Gastrocnemius medialis (tissue), 4 donors: ENCODE data around the gene SLC9A5. TPM values are rescaled to one million over a fixed set of nuclear protein-coding genes. Genes with fewer than 3 reads are reported as not detected.
A peak's percentile ranks its signal among the peaks of the same experiment; 100 is the strongest.

Experiments
- ATAC-seq, 2 donors: fragments of 150-250 bp; one replicate each; pipeline ENCODE4 v1.9.1; 2016
- DNase-seq, 2 donors: peaks; one replicate each; pipeline ENCODE4 v3.0.0-alpha.2; 2019
- H3K27ac ChIP-seq, 4 donors: fragments of 200-600 bp; sonication (generic); 1 replicate in 1 of 4; 2 replicates in 3 of 4; pipeline ENCODE4 v1.5.1; 2016 to 2018; ENCODE audit warnings: mild to moderate bottlenecking in 2 of 4, moderate library complexity in 1 of 4
- H3K27me3 ChIP-seq, 3 donors: fragments of 200-600 bp; sonication (generic) in 2 of 3; 1 replicate in 1 of 3; 2 replicates in 2 of 3; pipeline versions ENCODE4 v1.5.1 to v1.6.0; 2016 to 2019; ENCODE audit warnings: mild to moderate bottlenecking in 1 of 3, moderate library complexity in 1 of 3
- H3K36me3 ChIP-seq, 2 donors: fragments of 200-600 bp; sonication (generic) in 1 of 2; one replicate each; pipeline ENCODE4 v1.5.1; 2017 to 2018
- H3K4me1 ChIP-seq, 2 donors: fragments of 200-600 bp; sonication (generic) in 1 of 2; one replicate each; pipeline ENCODE4 v1.5.1; 2016 to 2017; ENCODE audit warnings: mild to moderate bottlenecking in 2 of 2
- H3K4me3 ChIP-seq, 4 donors: fragments of 200-600 bp; sonication (generic) in 3 of 4; 1 replicate in 1 of 4; 2 replicates in 3 of 4; pipeline ENCODE4 v1.5.1; 2016 to 2019; ENCODE audit warnings: mild to moderate bottlenecking in 2 of 4
- H3K9me3 ChIP-seq, 3 donors: fragments of 200-600 bp; sonication (generic) in 2 of 3; 1 replicate in 1 of 3; 2 replicates in 2 of 3; pipeline ENCODE4 v1.5.1; 2016 to 2019
- CTCF ChIP-seq, 5 experiments: fragments of 450-650 bp in 3 of 5; fragments of 200-600 bp in 2 of 5; sonication (generic) in 2 of 5; IDR thresholded peaks in 4 of 5; conservative IDR thresholded peaks in 1 of 5; 1 replicate in 4 of 5; 2 replicates in 1 of 5; pipeline ENCODE4 v1.5.1; 2016 to 2019; ENCODE audit warnings: antibody characterized with exemption in 5 of 5, mild to moderate bottlenecking in 3 of 5, moderate library complexity in 3 of 5
- POLR2A ChIP-seq, 2 donors: fragments of 450-650 bp; IDR thresholded peaks; one replicate each; pipeline ENCODE4 v1.6.1; 2017; ENCODE audit warnings: antibody characterized with exemption in 2 of 2, mild to moderate bottlenecking in 2 of 2, moderate library complexity in 2 of 2
- in situ Hi-C, 4 donors: fragments of 200-750 bp; cut with MboI; loops; one replicate each; pipeline versions ENCODE4 v1.15.0 to v1.8.0; 2017; ENCODE audit warnings: low sequenced_read_pairs in 4 of 4
- intact Hi-C: fragments of 100-400 bp; cut with DNase I; formaldehyde crosslinking; loops from one replicate; pipeline ENCODE4 v1.15.1; 2023; ENCODE audit warnings: low total_unique reads
- total RNA-seq, 4 donors: library from RNA; depleted of rRNA; stranded (reverse); fragments of >200 nt; gene quantifications; one replicate each; pipeline versions ENCODE4 v1.1.0 to v1.2.3, GENCODE V29; 2016

The SLC9A5 gene
- total RNA-seq, 4 donors from 2014 or later: 0.61 to 2.0 (median 1.2) TPM

GRCh38 chr16:67280090-67281015, 31.6 kb downstream of the SLC9A5 start:
- in situ Hi-C loops: no loop called here
- Histone ChIP-seq H3K4me1 (no peaks in the 10 kb centered on the region), H3K9me3 (no peaks in the 10 kb centered on the region), H3K27me3 (no peaks in the 10 kb centered on the region), H3K4me3 (peak overlapping the region in 1 of 4 donors; percentile 29), H3K27ac (no peak overlapping the region), H3K36me3 (no peaks in the 10 kb centered on the region)
- intact Hi-C loops: no loop called here
- ATAC-seq (no peak), DNase-seq (no peak)
- TF ChIP-seq CTCF (IDR thresholded peaks at IDR 0.05 in 4 of 5, conservative IDR thresholded peaks at IDR 0.05 in 1 of 5) (no peak), POLR2A (IDR thresholded peaks at IDR 0.05) (no peak)

GRCh38 chr16:67281536-67282446, 33.0 kb downstream of the SLC9A5 start:
- Histone ChIP-seq H3K27me3 (no peaks in the 10 kb centered on the region), H3K27ac (no peak overlapping the region), H3K9me3 (no peaks in the 10 kb centered on the region), H3K4me3 (no peak overlapping the region), H3K4me1 (no peaks in the 10 kb centered on the region), H3K36me3 (no peaks in the 10 kb centered on the region)
- intact Hi-C loops: no loop called here
- in situ Hi-C loops: no loop called here
- no peak for DNase-seq
- ATAC-seq: no peak
- TF ChIP-seq CTCF (IDR thresholded peaks at IDR 0.05 in 4 of 5, conservative IDR thresholded peaks at IDR 0.05 in 1 of 5) (no peak), POLR2A (IDR thresholded peaks at IDR 0.05) (no peak)

GRCh38 chr16:67282447-67282805, 33.6 kb downstream of the SLC9A5 start:
- Histone ChIP-seq H3K27ac (no peak overlapping the region), H3K27me3 (no peaks in the 10 kb centered on the region), H3K4me3 (no peak overlapping the region), H3K4me1 (no peaks in the 10 kb centered on the region), H3K36me3 (no peaks in the 10 kb centered on the region), H3K9me3 (no peaks in the 10 kb centered on the region)
- DNase-seq (no peak), ATAC-seq (no peak)
- in situ Hi-C loops: no loop called here
- TF ChIP-seq POLR2A (IDR thresholded peaks at IDR 0.05): no peak
- TF ChIP-seq CTCF (IDR thresholded peaks at IDR 0.05 in 4 of 5, conservative IDR thresholded peaks at IDR 0.05 in 1 of 5): no peak
- intact Hi-C loops: no loop called here

- Histone ChIP-seq H3K4me3 (no peak overlapping the region), H3K4me1 (no peaks in the 10 kb centered on the region), H3K27me3 (no peaks in the 10 kb centered on the region), H3K27ac (no peak overlapping the region), H3K36me3 (no peaks in the 10 kb centered on the region), H3K9me3 (no peaks in the 10 kb centered on the region)
- in situ Hi-C loops: no loop called here
- DNase-seq: no peak
- ATAC-seq: no peak
- intact Hi-C loops: no loop called here
- TF ChIP-seq CTCF (IDR thresholded peaks at IDR 0.05 in 4 of 5, conservative IDR thresholded peaks at IDR 0.05 in 1 of 5): no peak
- TF ChIP-seq POLR2A (IDR thresholded peaks at IDR 0.05): no peak
Observed at GRCh38 chr16:67283039-67283825, 34.5 kb downstream of the SLC9A5 start.
